Measurements from ENCODE around the gene MAVS.

DNA sequence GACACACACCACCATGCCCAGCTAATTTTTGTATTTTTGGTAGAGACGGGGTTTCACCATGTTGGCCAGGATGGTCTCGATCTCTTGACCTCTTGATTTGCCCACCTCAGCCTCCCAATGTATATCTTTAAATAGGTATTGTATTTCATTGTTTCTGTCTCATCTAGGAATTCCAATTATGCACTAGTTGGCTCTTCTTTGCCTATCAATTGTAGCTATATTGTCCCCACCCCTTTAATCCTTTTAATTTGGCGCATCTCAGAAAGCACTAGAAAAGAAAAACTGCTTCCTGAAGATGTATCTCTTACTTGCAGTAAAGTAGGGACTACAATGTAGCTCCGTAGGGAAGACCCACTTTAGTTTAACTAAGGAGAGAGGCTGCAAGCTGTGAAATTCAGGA, 10.5 kb upstream of the MAVS start:
- no peak for TF ChIP-seq POLR2A (IDR thresholded peaks at IDR 0.05)
- TF ChIP-seq, protein P1, sequence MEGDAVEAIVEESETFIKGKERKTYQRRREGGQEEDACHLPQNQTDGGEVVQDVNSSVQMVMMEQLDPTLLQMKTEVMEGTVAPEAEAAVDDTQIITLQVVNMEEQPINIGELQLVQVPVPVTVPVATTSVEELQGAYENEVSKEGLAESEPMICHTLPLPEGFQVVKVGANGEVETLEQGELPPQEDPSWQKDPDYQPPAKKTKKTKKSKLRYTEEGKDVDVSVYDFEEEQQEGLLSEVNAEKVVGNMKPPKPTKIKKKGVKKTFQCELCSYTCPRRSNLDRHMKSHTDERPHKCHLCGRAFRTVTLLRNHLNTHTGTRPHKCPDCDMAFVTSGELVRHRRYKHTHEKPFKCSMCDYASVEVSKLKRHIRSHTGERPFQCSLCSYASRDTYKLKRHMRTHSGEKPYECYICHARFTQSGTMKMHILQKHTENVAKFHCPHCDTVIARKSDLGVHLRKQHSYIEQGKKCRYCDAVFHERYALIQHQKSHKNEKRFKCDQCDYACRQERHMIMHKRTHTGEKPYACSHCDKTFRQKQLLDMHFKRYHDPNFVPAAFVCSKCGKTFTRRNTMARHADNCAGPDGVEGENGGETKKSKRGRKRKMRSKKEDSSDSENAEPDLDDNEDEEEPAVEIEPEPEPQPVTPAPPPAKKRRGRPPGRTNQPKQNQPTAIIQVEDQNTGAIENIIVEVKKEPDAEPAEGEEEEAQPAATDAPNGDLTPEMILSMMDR (IDR thresholded peaks at IDR 0.05), result no peak

Data from heart left ventricle (tissue), 13 donors.